ENCODE results near the gene NTN1.

DNA sequence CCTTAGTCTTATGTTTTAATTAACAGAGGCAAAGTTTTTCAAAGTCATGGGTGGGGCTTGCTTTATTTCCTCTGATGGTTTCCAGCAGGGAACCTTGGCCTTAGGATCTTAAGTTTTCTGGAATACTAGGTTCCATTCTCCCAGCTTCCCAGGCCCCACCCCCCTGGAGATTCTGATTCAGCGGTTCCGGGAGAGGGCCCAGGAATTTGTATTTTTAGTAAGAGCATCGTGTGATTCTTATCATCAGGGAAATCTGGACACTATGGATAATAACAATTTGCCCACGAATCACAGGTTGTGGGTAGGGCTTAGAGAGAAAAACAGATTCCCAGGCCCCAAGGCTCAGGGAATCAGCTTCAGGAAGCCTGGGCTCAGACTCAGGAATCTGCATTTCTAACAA is 263.6 kb downstream of the NTN1 start:
- TF ChIP-seq, protein P1, sequence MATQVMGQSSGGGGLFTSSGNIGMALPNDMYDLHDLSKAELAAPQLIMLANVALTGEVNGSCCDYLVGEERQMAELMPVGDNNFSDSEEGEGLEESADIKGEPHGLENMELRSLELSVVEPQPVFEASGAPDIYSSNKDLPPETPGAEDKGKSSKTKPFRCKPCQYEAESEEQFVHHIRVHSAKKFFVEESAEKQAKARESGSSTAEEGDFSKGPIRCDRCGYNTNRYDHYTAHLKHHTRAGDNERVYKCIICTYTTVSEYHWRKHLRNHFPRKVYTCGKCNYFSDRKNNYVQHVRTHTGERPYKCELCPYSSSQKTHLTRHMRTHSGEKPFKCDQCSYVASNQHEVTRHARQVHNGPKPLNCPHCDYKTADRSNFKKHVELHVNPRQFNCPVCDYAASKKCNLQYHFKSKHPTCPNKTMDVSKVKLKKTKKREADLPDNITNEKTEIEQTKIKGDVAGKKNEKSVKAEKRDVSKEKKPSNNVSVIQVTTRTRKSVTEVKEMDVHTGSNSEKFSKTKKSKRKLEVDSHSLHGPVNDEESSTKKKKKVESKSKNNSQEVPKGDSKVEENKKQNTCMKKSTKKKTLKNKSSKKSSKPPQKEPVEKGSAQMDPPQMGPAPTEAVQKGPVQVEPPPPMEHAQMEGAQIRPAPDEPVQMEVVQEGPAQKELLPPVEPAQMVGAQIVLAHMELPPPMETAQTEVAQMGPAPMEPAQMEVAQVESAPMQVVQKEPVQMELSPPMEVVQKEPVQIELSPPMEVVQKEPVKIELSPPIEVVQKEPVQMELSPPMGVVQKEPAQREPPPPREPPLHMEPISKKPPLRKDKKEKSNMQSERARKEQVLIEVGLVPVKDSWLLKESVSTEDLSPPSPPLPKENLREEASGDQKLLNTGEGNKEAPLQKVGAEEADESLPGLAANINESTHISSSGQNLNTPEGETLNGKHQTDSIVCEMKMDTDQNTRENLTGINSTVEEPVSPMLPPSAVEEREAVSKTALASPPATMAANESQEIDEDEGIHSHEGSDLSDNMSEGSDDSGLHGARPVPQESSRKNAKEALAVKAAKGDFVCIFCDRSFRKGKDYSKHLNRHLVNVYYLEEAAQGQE (IDR thresholded peaks at IDR 0.05; ENCODE audit: borderline replicate concordance): no peak
- TF ChIP-seq EZH2 (IDR thresholded peaks at IDR 0.05; ENCODE audit: borderline replicate concordance, insufficient read depth, low read length, poor library complexity, severe bottlenecking) (no peak), MXI1 (conservative IDR thresholded peaks at IDR 0.05; ENCODE audit: poor library complexity, severe bottlenecking) (no peak), POLR2AphosphoS5 (IDR thresholded peaks at IDR 0.05) (no peak), EP300 (conservative IDR thresholded peaks at IDR 0.05; ENCODE audit: poor library complexity, severe bottlenecking) (no peak), SMC3 (conservative IDR thresholded peaks at IDR 0.05; ENCODE audit: poor library complexity) (no peak), TAF1 (IDR thresholded peaks at IDR 0.05; ENCODE audit: low read depth) (no peak)
- TF ChIP-seq, protein P2, sequence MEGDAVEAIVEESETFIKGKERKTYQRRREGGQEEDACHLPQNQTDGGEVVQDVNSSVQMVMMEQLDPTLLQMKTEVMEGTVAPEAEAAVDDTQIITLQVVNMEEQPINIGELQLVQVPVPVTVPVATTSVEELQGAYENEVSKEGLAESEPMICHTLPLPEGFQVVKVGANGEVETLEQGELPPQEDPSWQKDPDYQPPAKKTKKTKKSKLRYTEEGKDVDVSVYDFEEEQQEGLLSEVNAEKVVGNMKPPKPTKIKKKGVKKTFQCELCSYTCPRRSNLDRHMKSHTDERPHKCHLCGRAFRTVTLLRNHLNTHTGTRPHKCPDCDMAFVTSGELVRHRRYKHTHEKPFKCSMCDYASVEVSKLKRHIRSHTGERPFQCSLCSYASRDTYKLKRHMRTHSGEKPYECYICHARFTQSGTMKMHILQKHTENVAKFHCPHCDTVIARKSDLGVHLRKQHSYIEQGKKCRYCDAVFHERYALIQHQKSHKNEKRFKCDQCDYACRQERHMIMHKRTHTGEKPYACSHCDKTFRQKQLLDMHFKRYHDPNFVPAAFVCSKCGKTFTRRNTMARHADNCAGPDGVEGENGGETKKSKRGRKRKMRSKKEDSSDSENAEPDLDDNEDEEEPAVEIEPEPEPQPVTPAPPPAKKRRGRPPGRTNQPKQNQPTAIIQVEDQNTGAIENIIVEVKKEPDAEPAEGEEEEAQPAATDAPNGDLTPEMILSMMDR (IDR thresholded peaks at IDR 0.05; ENCODE audit: poor library complexity, severe bottlenecking): no peak

Measured in neural cell (in vitro differentiated cells).